ENCODE results near the gene COPZ2.
"Not testable (repeated sequence)": the region's sequence is repeated elsewhere in the genome, so short reads cannot be mapped to it uniquely, and the experiment has no call there.

COPZ2 gene

GRCh38 chr17:47993031-47993564 is 44.5 kb downstream of the COPZ2 start:
- TF ChIP-seq, protein P1, sequence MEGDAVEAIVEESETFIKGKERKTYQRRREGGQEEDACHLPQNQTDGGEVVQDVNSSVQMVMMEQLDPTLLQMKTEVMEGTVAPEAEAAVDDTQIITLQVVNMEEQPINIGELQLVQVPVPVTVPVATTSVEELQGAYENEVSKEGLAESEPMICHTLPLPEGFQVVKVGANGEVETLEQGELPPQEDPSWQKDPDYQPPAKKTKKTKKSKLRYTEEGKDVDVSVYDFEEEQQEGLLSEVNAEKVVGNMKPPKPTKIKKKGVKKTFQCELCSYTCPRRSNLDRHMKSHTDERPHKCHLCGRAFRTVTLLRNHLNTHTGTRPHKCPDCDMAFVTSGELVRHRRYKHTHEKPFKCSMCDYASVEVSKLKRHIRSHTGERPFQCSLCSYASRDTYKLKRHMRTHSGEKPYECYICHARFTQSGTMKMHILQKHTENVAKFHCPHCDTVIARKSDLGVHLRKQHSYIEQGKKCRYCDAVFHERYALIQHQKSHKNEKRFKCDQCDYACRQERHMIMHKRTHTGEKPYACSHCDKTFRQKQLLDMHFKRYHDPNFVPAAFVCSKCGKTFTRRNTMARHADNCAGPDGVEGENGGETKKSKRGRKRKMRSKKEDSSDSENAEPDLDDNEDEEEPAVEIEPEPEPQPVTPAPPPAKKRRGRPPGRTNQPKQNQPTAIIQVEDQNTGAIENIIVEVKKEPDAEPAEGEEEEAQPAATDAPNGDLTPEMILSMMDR (IDR thresholded peaks at IDR 0.05; ENCODE audit: insufficient read depth, low read length, poor library complexity, severe bottlenecking), result no peak
- H3K4me3 ChIP-seq (replicated peaks; ENCODE audit: low read depth, low read length), result no peak overlapping the region
- H3K27me3 ChIP-seq (replicated peaks; ENCODE audit: control insufficient read depth, insufficient read depth, low read length), result peaks cover 2% of the 10 kb centered on the region
- DNase-seq (ENCODE audit: extremely low read depth, insufficient read length), result no peak
- no peaks in the 10 kb centered on the region for H3K36me3 ChIP-seq (ENCODE audit: control insufficient read depth, insufficient read depth, low read length)

GRCh38 chr17:47992216-47992615 is 45.4 kb downstream of the COPZ2 start:
- peaks cover 2% of the 10 kb centered on the region for H3K27me3 ChIP-seq (replicated peaks; ENCODE audit: control insufficient read depth, insufficient read depth, low read length)
- DNase-seq (ENCODE audit: extremely low read depth, insufficient read length), result no peak
- no peaks in the 10 kb centered on the region for H3K36me3 ChIP-seq (ENCODE audit: control insufficient read depth, insufficient read depth, low read length)
- H3K4me3 ChIP-seq (replicated peaks; ENCODE audit: low read depth, low read length), result no peak overlapping the region
- TF ChIP-seq, protein P1 (IDR thresholded peaks at IDR 0.05; ENCODE audit: insufficient read depth, low read length, poor library complexity, severe bottlenecking), result no peak

- H3K27me3 ChIP-seq (replicated peaks; ENCODE audit: control insufficient read depth, insufficient read depth, low read length), result peaks cover 2% of the 10 kb centered on the region
- H3K36me3 ChIP-seq (ENCODE audit: control insufficient read depth, insufficient read depth, low read length), result no peaks in the 10 kb centered on the region
- TF ChIP-seq, protein P1 (IDR thresholded peaks at IDR 0.05; ENCODE audit: insufficient read depth, low read length, poor library complexity, severe bottlenecking), result no peak
- H3K4me3 ChIP-seq (replicated peaks; ENCODE audit: low read depth, low read length), result no peak overlapping the region
- DNase-seq (ENCODE audit: extremely low read depth, insufficient read length), result no peak
Observed at GRCh38 chr17:47990962-47991731, 46.5 kb downstream of the COPZ2 start.

- no peak overlapping the region for H3K4me3 ChIP-seq (replicated peaks; ENCODE audit: low read depth, low read length)
- DNase-seq (ENCODE audit: extremely low read depth, insufficient read length), result no peak
- no peaks in the 10 kb centered on the region for H3K36me3 ChIP-seq (ENCODE audit: control insufficient read depth, insufficient read depth, low read length)
- TF ChIP-seq, protein P1 (IDR thresholded peaks at IDR 0.05; ENCODE audit: insufficient read depth, low read length, poor library complexity, severe bottlenecking), result no peak
- peaks cover 2% of the 10 kb centered on the region for H3K27me3 ChIP-seq (replicated peaks; ENCODE audit: control insufficient read depth, insufficient read depth, low read length)
Observed at GRCh38 chr17:47989700-47990099, 47.9 kb downstream of the COPZ2 start.

DNA sequence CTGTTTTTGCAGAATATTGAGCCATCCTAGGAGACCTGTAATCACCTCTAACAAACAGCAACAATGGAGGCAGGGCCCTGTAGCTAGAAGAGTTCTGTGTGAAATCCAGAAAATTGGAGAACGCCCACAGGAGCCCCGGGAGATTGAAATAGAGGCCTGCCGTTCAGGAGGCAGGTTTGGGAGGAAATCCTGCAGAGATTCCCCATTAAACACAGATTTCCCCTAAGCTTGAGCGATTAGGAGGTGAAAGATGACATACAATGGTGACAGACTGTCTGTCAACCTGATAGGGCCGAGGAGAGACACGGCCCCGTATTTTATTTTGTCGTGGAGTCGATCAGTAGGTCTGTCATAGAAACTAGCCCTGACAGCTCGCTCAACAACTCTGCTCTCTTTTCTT is 48.4 kb downstream of the COPZ2 start:
- DNase-seq (ENCODE audit: extremely low read depth, insufficient read length), result no peak
- TF ChIP-seq, protein P1 (IDR thresholded peaks at IDR 0.05; ENCODE audit: insufficient read depth, low read length, poor library complexity, severe bottlenecking), result no peak
- H3K27me3 ChIP-seq (replicated peaks; ENCODE audit: control insufficient read depth, insufficient read depth, low read length), result peaks cover under 1% of the 10 kb centered on the region
- H3K36me3 ChIP-seq (ENCODE audit: control insufficient read depth, insufficient read depth, low read length), result no peaks in the 10 kb centered on the region; the same call in 1 of the 2 replicates
- H3K4me3 ChIP-seq (replicated peaks; ENCODE audit: low read depth, low read length), result no peak overlapping the region

GRCh38 chr17:47988445-47988844 is 49.2 kb downstream of the COPZ2 start:
- H3K4me3 ChIP-seq (replicated peaks; ENCODE audit: low read depth, low read length); H3K27me3 ChIP-seq (replicated peaks; ENCODE audit: control insufficient read depth, insufficient read depth, low read length); DNase-seq (ENCODE audit: extremely low read depth, insufficient read length); H3K36me3 ChIP-seq (ENCODE audit: control insufficient read depth, insufficient read depth, low read length): not testable (repeated sequence)

Measured in GM06990 (cell line).